Stimulated activated CD4-positive, alpha-beta T cell treated with anti-CD3 and anti-CD28 coated beads, Interleukin-2, amount 100 ng/mL, for 4 hours (primary cell): ENCODE results near the gene ASPHD2.

Source experiments
- DNase-seq: peaks from one replicate; pipeline ENCODE4 v3.0.0-alpha.2; 2020; ENCODE audit warnings: low read depth

The ASPHD2 gene

GRCh38 chr22:26476705-26477340 is 47.8 kb downstream of the ASPHD2 start:
- DNase-seq = no peak

GRCh38 chr22:26477341-26477731 is 48.3 kb downstream of the ASPHD2 start:
- DNase-seq = no peak

GRCh38 chr22:26479043-26479791 is 50.2 kb downstream of the ASPHD2 start:
- DNase-seq = no peak

- DNase-seq = no peak
Measured at GRCh38 chr22:26479792-26480610, 50.9 kb downstream of the ASPHD2 start.

- no peak for DNase-seq
Measured at GRCh38 chr22:26480611-26480932, 51.5 kb downstream of the ASPHD2 start.

GRCh38 chr22:26481112-26481693 is 52.1 kb downstream of the ASPHD2 start:
- no peak for DNase-seq

GRCh38 chr22:26481694-26482093 is 52.6 kb downstream of the ASPHD2 start:
- no peak for DNase-seq

- no peak for DNase-seq
Measured at GRCh38 chr22:26482161-26482560, 53.1 kb downstream of the ASPHD2 start.

GRCh38 chr22:26483043-26483438 is 54.0 kb downstream of the ASPHD2 start:
- no peak for DNase-seq

GRCh38 chr22:26483439-26484359 is 54.6 kb downstream of the ASPHD2 start, which contains the start of the genes HPS4 and SRRD:
TSS of gene HPS4 (minus strand) at chr22:26483783. CDS start at chr22:26481762, 2,021 bp downstream.
TSS of gene SRRD (plus strand) at chr22:26483877. CDS start at chr22:26483891, 14 bp downstream.
- DNase-seq = peak; percentile 87

GRCh38 chr22:26484360-26484706 is 55.3 kb downstream of the ASPHD2 start:
- DNase-seq = no peak

- DNase-seq = no peak
Measured at GRCh38 chr22:26485013-26485412, 56.0 kb downstream of the ASPHD2 start.

GRCh38 chr22:26485806-26486390 is 56.8 kb downstream of the ASPHD2 start:
- no peak for DNase-seq

GRCh38 chr22:26486394-26486793 is 57.3 kb downstream of the ASPHD2 start:
- no peak for DNase-seq

- no peak for DNase-seq
Measured at GRCh38 chr22:26487996-26488395, 58.9 kb downstream of the ASPHD2 start.

GRCh38 chr22:26489447-26490036 is 60.5 kb downstream of the ASPHD2 start:
- DNase-seq = no peak

- no peak for DNase-seq
Measured at GRCh38 chr22:26492220-26492619, 63.2 kb downstream of the ASPHD2 start.

- DNase-seq = no peak
Measured at GRCh38 chr22:26494506-26494905, 65.4 kb downstream of the ASPHD2 start.
